ENCODE measurements around the gene PFN2.
"Not testable (repeated sequence)": the region's sequence is repeated elsewhere in the genome, so short reads cannot be mapped to it uniquely, and the experiment has no call there.

The PFN2 gene, protein sequence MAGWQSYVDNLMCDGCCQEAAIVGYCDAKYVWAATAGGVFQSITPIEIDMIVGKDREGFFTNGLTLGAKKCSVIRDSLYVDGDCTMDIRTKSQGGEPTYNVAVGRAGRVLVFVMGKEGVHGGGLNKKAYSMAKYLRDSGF

DNA sequence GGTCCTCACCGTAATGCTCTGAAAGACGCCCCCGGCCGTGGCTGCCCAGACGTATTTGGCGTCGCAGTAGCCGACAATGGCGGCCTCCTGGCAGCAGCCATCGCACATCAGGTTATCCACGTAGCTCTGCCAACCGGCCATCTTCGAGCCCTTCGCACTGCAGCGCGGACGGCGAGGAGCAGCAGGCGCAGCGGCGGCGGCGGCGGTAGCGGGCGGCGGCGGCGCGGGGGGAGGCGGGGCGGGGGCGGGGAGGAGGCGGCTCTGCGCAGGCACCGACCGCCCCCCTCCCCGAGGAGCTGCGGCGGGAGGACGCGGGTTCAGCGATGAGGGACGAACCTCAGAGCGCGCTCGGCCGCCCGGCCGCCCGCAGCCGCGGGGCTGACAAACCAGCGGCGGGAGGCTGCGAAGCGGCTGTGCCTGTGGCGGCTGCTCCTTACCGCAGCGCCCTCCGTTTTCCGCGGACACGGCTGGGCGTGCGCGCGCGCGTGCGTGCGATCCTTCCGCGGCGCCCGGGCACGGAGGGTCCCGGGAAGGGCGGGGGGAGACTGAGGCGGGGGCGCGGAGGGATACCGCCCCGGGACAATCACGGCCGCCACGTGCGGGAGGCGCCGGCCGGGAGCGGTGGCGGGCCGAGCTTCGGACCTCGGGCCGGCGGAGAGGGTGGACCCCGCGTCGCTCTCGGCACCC is at the start of gene PFN2:
PFN2 (minus strand) TSS at position 180 of the 687 bp plus-strand sequence; CDS start at position 141, 39 bp downstream.
- DNase-seq: peak; percentile 35

DNA sequence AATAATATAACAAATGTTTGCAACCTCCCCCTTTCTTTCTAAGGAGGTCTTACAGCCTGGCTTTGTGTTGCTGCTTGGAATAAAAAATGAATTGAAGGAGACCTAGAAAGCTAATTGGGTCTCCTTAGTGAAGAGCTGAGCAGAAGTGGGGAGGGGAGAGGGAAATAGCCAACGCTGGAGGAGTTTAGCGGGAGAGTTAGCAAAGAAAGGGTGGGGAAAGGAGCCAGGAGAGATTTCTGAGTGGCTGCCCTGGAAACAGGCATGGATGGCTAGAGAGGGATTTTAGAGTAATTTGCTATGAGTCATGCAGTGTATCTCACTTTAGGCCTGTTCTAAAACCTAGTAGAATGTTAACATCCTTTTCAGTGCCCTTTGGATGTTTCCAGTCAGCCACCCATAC is 45.2 kb upstream of the PFN2 start:
- no peak for DNase-seq

DNA sequence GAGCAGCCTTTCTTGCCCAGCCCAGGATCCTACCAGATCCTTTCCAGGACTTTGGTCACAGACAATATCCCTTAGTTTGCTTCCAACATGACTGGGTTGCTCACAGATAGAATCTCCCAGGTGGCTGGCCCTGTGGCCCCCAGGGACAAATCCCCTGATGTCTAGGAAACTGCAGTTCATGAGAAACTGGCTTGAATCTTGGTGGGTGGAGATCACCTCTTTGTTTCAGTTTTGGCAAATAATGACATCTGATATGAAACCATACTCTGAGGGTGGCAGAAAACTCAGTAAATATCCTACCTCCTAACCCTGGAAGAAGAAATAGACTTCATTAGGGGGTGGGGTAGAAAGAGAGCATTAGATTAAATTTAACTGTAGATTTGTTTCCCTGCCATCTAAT is 44.1 kb upstream of the PFN2 start:
- no peak for DNase-seq

DNA sequence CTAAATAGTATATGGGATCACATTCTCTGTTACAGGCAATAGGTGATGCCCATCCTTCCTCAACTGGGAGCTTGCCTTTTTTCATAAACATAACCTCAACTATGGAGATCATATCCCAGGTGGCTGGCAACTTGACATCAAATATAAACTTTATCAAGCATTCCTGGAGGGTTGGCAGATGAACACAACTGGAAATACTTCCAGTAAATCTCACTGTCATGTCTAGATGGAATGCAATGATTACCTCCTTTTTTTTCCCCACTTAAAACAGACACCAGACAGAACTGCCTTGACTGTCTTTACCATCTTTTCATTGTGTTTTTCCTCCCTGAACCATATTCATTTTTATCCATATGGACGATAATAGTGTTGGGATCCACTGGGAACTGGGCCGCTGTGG is 43.1 kb upstream of the PFN2 start:
- no peak for DNase-seq

DNA sequence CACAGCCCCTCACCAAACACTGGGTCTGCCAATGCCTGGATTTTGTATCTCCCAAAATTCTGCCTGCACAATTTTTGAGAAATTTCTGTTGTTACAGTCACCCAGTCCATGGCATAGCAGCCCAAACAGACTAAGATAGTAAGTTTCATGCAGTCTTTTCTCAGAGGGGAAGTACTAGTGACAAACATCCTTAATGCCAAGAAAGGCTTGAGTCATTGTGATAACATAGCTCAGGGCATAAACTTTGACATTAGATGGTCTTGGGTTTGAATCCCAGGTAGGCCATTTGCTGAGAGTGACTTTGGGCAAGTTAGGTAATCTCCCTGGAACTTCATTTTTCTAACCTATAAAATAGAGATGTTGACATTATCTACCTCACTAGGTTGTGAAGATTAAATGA is 36.1 kb upstream of the PFN2 start:
- DNase-seq: no peak

DNA sequence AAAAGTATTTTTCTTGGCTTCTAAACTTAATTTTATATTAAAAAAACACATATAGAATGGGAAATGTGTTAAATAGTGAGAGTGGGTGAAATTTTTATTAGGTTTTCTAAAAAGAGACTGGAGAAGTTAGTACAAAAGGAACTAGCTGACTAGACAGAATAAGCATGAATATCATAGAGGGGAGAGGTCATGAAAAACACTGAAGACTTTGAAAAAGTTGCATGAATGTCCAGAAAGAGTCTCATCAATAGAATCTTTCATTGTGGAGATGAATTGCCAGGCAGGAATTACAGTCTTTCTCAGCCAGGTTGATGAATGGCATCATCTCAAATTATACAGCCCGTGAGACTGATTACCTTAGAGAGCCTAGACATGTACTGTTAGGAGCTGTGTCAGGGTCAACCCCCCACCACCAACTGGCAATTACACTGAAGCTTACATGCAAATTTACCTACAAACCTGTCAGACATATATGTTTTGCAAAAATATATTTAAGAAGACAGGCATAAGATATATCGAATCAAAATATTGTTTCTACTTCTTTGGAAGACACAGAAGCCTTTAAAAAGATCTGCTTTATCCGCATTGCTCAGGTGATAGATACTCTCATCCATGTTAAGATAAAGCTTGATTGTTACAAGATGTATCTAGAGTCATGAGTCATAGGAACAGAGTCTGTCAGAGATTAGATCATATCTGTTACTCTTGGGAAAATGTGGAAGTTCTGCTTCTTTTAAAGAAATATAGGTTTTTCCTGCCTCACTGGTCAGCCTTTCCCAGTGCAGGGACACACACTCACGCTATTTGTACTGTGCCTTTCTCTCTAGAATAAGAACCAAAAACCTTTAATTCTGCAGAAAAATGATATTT is 34.8 kb upstream of the PFN2 start:
- no peak for DNase-seq

DNA sequence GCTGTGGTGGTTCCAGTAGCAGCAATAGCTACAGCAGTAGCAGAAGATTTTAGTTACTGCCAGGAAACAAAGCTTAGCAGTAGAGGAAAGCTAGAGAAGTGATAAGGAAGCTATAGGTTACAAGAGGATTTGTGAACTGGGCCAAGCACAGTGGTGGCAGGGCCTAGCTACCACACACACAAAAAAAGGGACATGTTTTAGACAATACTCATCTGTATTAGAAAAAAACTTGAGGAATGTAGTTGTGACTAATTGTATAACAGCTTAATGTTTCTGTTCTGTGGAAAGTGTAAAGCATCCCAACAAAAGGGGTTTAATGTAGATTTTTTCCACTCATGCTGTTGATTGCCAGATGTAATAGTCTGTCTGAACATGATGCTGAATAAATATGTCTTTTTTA is 29.9 kb upstream of the PFN2 start:
- DNase-seq: no peak

DNA sequence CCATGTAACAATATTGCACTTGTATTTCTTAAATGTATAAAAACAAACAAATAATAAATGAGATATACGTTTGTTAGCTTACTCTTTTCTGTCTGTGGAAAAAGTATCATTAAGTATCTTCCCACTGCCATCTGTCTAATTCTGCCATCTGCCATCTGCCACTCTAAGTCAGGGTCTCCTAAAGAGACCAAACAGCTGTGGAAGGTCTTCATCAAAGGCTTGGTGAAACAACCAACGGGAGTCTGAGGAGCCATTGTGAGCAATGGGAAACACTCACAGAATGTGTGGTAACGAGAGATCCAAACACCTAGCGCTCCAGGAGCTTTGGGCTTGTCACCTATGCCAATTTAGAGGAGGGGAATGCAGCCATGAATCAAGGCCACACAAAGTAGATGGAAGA is 28.7 kb upstream of the PFN2 start:
- DNase-seq: no peak

DNA sequence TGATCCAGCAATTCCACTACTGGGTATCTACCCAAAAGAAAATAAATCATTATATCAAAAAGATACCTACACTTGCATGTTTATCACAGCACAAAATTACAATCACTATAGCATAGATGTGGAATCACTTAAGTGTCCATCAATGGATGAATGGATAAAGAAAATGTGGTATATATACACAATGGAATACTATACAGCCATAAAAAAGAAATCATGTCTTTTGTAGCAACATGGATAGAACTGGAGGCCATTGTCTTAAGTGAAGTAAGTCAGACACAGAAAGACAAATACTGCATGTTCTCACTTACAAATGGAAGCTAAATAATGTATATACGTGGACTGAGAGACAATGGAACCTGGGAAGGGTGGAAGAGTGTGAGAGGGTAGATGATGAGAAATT is 28.3 kb upstream of the PFN2 start:
- no peak for DNase-seq

DNA sequence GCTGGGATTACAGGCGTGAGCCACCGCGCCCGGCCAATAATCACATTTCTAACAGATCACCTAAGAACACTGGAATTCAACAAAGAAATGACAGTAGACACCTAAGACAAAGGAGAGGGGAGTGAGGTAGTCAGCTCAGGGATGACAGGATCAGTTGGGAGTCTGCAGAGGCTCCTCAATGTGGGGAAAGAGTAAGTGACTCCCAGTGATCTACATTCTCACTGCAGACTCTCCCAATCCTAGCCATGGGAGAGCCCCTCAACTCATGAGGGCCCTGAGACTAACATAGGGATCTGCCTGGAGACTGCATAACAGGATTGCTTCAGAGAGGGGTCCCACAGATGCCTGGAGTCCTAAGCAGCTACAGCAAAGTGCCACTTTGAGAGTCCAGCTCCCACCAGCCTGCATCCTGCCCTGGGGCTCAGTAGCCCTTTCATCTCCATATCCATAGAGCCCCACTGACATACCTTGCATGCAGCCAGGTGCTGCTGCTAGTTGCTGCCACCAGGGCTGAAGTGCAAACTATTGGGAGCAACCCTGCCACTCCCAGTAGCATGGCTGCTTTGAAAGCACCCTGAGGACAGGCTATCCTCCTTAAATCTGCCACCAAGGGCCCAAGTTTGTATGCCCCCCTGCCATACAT is 21.8 kb upstream of the PFN2 start:
- DNase-seq: no peak

DNA sequence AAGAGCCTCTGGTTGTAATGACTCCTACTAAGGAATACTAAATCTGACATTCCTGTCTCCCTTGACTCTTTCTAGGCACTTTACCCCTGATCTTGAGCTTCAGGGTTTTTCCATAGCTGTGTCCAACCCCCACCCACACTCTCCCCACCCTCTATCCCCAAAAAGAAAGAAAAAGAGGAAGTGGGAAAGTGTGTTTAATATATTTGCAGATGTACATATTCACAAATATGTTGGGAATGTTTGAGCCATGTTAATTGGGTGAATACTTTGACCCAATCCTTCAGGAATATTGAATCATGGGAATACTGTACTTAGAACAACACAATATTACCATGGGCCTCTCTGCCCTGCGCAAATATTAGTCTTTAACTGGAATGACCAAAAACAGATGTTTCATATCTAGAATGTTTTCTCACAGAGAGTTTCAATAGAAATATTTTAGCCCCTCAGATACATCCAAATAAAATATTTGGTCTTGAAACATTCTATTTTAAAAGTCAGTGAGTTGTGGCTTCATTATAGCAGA is 19.8 kb upstream of the PFN2 start:
- DNase-seq: no peak

DNA sequence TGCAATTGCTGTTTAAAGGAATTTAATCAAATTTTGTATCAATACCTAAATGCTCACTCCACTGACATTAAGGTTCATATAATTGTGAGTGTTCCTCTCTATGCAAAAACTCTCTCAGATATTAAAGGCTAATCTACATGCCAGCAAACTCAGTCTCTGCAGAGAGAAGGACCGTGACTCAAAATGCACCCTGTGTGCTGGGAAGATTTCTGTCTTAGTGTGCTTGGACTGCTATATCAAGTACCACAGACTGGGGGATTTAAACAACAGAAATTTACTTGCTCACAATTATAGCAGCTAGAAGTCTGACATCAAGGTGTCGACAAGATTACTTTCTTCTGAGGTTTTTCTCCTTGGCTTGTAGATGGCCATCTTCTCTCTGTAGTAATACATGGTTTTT is 18.6 kb upstream of the PFN2 start:
- DNase-seq: no peak

DNA sequence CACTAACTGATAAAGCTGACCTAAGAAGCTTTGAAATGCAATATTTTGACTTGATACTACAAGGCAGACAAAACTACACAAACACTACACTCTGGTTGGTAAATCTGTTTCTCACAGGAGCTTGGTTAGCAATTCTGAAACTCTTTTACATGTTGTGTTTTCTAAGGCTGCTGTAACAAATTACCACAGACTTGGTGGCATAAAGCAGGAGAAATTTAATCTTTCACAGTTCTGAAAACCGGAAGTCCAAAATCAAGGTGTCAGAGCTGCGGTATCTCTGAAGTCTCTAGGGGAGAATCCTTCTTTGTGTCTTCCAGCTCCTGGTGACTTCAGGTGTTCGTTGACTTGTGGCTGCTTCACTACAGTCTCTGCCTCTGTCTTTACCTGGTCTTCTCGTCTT is 12.9 kb upstream of the PFN2 start:
- no peak for DNase-seq

DNA sequence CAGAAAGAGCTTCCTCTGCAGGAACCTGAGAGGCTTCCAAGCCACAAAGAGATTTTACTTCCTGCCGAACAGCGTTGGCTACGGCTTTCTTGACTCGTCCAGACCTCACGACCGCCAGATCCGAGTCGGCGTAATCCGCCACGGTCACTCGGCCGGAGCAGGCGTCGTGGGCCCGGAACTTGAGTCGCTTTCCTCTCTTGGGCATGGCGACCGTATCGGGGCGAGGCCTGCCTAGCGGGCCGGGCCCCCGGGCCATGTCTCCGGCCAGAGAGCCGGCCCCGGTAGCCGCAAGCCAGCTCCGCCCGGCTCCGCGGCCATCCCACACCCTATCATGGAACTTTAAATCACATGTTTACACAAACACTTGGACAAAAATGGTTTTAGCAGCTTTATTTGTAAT is 12.4 kb upstream of the PFN2 start:
- DNase-seq: not testable (repeated sequence)

DNA sequence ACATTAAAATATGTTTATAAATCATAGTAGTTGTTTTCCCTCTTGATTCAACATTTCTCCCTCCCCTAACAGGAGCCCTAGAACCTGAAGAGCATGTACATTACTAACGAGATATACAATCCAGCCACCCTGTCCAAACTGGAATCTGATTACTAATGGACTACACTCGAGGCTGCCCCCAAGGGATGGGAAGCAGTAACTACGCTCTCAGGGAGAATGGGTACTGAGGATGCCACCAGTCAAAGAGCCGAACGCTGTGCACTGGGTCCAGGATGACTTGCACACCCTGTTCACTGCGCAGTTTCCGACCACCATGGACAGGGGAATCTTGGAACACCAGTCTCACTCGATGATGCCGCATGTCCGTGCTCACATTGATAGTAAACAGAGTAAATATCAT is 11.3 kb upstream of the PFN2 start:
- not testable (repeated sequence) for DNase-seq

DNA sequence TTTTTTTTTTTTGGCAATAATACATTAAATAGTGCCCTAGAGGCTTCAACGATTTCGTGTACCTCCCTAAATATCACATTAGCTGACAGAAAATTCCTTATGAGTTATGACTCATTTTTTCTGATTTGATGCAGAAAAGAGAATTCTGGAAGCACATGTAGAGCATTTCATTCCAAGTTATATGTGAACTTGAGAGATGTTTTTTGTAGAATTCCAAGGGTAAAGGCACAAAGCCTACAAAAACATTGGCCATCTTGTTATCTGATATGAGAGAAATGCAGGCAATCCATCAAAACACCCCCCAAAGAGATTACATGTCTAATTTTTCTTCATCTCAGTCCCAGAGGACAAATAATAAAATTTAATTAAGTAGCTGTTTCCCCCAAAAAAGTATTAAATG is 6.7 kb upstream of the PFN2 start:
- no peak for DNase-seq

DNA sequence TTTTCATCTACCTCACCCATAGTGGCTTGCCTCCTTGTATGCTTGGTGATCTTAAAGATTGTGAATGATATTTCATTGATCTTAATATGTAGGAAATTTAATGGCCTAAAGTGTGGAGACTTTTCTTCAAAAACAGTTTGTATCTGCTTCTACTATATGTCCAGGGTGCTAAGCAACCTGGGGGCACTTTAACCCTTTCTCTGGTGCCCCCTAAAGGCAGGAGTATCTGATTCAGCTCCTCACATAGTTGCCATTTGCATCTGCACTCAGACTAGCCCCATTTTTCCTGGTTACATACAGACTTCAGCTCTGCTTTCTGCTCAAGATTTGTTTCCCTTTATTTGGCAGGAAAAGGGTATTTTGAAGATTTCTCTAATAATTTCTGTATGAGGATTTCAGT is 5.2 kb upstream of the PFN2 start:
- DNase-seq: no peak

DNA sequence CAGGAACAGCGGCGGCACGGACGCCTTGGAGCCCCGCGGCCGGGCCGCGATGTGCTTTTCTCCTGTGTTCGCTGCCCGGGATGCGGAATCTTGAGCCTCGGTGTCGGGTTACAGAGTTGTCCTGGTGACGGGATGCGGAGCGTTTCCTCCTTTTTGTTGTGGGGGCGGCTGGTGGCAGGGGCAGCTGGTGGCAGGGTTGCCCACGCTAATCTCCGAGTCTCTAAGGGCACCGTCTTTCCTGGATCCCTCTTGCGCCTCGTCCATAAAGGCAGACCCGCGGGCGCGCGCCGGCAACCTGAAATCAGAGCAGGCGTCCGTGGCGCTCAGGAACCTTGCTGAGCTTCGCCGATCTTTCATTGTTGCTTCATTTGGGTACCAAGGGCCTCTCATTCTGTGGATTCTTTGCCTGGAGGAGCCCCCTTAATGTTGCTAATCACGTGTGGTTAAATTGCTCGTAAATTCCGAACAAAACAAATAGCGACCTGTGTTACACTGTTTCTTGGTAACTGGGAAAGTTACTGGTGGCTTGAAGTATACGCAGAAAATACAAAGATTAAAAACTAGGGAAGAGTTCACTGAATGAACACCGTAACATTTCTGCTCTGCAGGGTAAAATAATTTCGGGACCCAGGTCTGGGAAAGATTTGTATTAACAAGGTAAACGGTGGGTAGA is 844 bp upstream of the PFN2 start:
- peak; percentile 3 for DNase-seq

DNA sequence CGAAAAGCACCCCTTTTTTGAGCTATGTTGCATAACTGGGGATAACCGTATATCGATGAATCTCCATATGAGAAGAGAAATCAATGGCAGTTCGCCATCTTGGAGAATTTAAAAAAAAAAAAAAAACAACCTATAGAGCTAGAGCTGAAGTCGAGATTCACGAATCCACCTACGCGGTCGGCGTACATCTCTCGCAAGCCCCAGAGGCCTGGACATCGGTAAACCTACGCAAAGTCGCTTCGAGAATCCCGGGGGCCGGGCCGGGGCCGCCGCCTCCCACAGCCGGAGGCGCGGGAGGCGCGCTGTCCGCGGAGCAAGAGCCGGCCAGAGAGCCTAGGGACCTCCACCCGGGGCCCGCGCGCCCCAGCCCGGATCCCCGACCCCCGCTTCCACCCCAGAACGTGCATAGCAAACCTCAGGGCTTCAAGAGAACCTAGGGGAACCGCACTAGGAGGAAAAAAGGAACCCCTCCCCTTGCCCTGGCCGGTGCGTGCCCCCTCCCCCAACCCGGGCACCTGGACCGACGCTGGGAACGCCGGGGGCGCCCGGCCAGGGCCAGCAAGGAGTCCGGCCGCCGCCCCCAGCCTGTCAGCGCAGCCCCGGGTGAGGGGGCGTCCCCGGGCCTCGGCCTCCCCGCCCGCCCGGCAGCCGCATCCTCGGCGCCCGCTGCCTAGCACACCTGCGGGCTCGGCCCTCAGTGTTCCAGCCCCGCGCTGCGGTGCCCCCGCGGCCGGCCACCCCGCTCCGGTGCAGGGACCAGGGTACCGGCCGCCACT is 567 bp downstream of the PFN2 start:
- DNase-seq: peak; percentile 70

DNA sequence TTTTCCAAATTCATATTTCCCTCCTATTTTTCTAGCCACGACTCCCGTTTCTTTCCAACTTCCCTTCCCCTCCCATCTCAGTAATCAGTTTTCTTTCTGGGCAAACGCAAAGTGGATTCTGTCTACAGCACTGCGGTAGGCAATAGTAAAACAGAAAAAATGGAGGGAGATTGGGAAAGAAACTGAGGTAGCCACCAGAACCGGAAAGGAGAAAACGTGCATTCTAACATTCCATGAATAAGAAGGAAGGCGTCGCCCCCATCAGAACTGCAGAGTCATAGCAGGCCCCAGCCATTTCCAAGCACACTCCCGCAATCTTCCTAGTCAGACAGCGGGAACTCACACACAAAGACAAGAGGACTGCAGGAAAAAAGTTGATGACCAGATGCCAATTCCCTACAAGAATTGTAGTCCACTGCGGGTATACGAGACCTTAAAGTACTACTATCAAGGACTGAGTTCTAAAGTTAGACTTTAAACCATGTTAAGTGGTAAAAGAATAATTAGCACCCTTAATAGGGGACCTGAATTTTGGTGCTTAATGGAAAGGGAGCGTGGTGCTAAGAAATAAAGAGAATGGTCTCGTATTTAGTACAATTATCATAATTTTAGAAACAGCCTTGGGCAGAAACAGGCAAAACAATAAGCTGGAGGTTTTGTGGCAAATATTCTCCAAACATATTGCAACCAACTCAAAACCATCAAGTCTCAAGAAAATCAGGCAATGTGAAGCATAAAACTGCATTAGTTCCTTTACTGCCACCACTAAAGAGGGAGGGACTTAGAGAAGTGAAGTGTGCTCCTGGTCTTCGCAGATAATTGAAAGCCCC is 1.4 kb downstream of the PFN2 start:
- no peak for DNase-seq

DNA sequence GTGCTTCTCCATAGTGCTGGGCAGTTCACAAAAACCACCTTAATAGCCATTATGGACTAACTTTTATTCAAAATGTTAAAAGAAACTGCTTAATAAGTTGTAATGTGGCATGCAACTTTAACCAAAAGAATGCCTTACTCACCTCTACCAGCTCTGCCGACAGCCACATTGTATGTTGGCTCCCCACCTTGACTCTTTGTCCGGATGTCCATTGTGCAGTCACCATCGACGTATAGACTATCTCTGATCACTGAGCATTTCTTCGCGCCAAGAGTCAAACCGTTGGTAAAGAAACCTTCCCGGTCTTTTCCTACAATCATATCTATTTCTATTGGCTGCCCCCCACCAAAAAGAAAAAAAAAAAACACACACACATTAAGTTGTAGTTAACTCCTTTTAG is 2.5 kb downstream of the PFN2 start:
- DNase-seq: no peak
